ENCODE measurements around the gene SLC12A9. TPM values are rescaled to one million over a fixed set of nuclear protein-coding genes. Genes with fewer than 3 reads are reported as not detected.

SLC12A9 gene
- total RNA-seq, 4 donors from 2014 or later, result 21.0 to 46.2 (median 23.1) TPM

DNA sequence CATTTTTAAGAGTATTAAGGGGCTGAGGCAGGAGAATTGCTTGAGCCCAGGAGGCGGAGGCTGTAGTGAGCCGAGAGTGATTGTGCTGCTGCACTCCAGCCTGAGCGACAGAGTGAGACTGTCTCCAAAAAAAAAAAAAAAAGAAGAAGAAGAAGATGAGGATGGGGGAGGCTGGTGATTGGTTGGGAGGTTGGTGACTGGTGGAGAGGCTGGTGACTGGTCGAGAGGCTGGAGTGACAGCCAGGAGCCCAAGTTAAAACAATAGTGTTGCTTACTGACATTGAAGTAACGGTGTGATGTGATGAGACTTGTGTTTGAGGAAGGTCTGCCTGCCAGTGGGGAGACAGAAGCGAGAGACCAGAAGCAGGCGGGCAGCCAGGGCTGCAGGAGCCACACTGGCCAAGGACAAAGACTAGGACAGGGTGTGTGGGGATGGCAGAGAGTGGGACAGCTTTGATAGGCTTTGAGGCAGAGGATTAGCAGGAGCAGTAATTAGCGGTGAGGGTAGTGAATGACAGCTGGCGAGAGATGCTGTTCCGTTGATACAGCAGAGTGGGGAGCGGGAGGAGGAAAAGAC, 27.3 kb downstream of the SLC12A9 start:
- DNase-seq, result no peak
- WGBS, 2 donors (ENCODE audit: low coverage in 1 of 2), result 86 to 89% methylated on average over 9 to 11 of the region's 11 CpGs
- intact Hi-C loops (cut with DNase I; ENCODE audit: low total_unique reads), result no loop called here
- Histone ChIP-seq H3K4me3 (no peak overlapping the region), H3K27ac (no peak overlapping the region), H3K27me3 (no peaks in the 10 kb centered on the region), H3K4me1 (peaks cover 11 to 40% (median 16%) of the 10 kb centered on the region in 4 donors), H3K36me3 (peaks cover 0 to 41% (median 17%) of the 10 kb centered on the region in 4 donors), H3K9me3 (no peaks in the 10 kb centered on the region)
- in situ Hi-C loops (cut with MboI; ENCODE audit: low pct_ligation_motif_present in 1 of 4, low pct_unique_long_range_greater_than_20kb in 1 of 4, low sequenced_read_pairs in 3 of 4), result no loop called here
- TF ChIP-seq EP300 (IDR thresholded peaks at IDR 0.05; ENCODE audit: low read depth) (no peak), POLR2AphosphoS5 (IDR thresholded peaks at IDR 0.05) (no peak), POLR2A (IDR thresholded peaks at IDR 0.05) (no peak)
- TF ChIP-seq, protein P1, sequence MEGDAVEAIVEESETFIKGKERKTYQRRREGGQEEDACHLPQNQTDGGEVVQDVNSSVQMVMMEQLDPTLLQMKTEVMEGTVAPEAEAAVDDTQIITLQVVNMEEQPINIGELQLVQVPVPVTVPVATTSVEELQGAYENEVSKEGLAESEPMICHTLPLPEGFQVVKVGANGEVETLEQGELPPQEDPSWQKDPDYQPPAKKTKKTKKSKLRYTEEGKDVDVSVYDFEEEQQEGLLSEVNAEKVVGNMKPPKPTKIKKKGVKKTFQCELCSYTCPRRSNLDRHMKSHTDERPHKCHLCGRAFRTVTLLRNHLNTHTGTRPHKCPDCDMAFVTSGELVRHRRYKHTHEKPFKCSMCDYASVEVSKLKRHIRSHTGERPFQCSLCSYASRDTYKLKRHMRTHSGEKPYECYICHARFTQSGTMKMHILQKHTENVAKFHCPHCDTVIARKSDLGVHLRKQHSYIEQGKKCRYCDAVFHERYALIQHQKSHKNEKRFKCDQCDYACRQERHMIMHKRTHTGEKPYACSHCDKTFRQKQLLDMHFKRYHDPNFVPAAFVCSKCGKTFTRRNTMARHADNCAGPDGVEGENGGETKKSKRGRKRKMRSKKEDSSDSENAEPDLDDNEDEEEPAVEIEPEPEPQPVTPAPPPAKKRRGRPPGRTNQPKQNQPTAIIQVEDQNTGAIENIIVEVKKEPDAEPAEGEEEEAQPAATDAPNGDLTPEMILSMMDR (IDR thresholded peaks at IDR 0.05), result no peak

DNA sequence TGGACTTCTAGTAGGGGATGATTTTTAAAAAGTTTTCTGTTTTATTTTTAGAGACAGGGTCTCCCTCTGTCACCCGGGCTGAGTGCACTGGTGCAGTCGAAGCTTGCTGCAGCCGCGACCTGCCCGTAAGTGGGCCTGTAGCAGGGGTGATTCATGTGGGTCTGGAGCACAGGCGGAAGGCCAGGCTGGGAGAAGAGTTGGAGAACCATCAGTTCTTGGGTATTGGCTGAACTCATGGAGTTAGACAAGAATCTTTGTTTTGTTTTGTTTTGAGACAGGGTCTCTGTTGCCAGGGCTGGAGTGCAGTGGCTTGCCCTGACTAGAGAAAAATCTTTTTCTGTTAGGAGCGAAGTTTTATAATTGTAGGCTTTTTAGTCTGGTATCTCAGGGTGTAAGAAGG, 28.1 kb downstream of the SLC12A9 start:
- peaks cover 0 to 49% (median 21%) of the 10 kb centered on the region in 4 donors for H3K36me3 ChIP-seq
- H3K27me3 ChIP-seq, result no peaks in the 10 kb centered on the region
- TF ChIP-seq, protein P1 (IDR thresholded peaks at IDR 0.05), result no peak
- TF ChIP-seq EP300 (IDR thresholded peaks at IDR 0.05; ENCODE audit: low read depth) (no peak), POLR2A (IDR thresholded peaks at IDR 0.05) (no peak), POLR2AphosphoS5 (IDR thresholded peaks at IDR 0.05) (no peak)
- H3K9me3 ChIP-seq, result no peaks in the 10 kb centered on the region
- intact Hi-C loops (cut with DNase I; ENCODE audit: low total_unique reads), result no loop called here
- no peak overlapping the region for H3K4me3 ChIP-seq
- peaks cover 11 to 39% (median 14%) of the 10 kb centered on the region in 4 donors for H3K4me1 ChIP-seq
- WGBS, 2 donors (ENCODE audit: low coverage in 1 of 2), result 86 to 92% methylated on average over 1 to 7 of the region's 7 CpGs
- H3K27ac ChIP-seq, result no peak overlapping the region
- DNase-seq, result no peak
- in situ Hi-C loops (cut with MboI; ENCODE audit: low pct_ligation_motif_present in 1 of 4, low pct_unique_long_range_greater_than_20kb in 1 of 4, low sequenced_read_pairs in 3 of 4), result no loop called here

DNA sequence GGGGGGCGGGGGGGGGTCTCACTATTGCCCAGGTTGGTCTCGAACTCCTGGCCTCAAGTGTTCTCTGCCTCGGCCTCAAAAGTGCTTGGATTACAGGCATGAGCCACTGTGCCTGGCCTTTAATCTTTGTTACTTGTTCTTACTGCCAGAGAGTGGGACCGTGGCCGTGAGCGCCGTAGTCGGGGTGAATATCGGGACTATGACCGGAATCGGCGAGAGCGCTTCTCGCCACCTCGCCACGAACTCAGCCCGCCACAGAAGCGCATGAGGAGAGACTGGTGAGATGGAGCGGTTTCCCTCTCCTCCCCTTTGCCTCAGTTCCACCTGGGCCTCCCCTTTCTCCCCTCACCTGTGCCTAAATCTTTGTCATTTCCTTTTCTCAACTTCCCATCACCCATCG, 28.6 kb downstream of the SLC12A9 start:
- in situ Hi-C loops (cut with MboI; ENCODE audit: low pct_ligation_motif_present in 1 of 4, low pct_unique_long_range_greater_than_20kb in 1 of 4, low sequenced_read_pairs in 3 of 4), result no loop called here
- Histone ChIP-seq H3K4me1 (peaks cover 7 to 34% (median 9%) of the 10 kb centered on the region in 4 donors), H3K9me3 (no peaks in the 10 kb centered on the region), H3K27ac (no peak overlapping the region), H3K36me3 (peaks cover 0 to 54% (median 24%) of the 10 kb centered on the region in 4 donors), H3K27me3 (no peaks in the 10 kb centered on the region), H3K4me3 (no peak overlapping the region)
- DNase-seq, result no peak
- no peak for TF ChIP-seq POLR2A (IDR thresholded peaks at IDR 0.05)
- no peak for TF ChIP-seq POLR2AphosphoS5 (IDR thresholded peaks at IDR 0.05)
- TF ChIP-seq, protein P1 (IDR thresholded peaks at IDR 0.05), result no peak
- no peak for TF ChIP-seq EP300 (IDR thresholded peaks at IDR 0.05; ENCODE audit: low read depth)
- 93 to 100% methylated on average over 3 to 20 of the region's 20 CpGs for WGBS, 2 donors (ENCODE audit: low coverage in 1 of 2)
- intact Hi-C loops (cut with DNase I; ENCODE audit: low total_unique reads), result no loop called here

- Histone ChIP-seq H3K27ac (no peak overlapping the region), H3K27me3 (no peaks in the 10 kb centered on the region), H3K9me3 (no peaks in the 10 kb centered on the region), H3K4me3 (no peak overlapping the region), H3K36me3 (peaks cover 0 to 64% (median 29%) of the 10 kb centered on the region in 4 donors), H3K4me1 (peaks cover 0 to 29% (median 1%) of the 10 kb centered on the region in 4 donors)
- TF ChIP-seq POLR2A (IDR thresholded peaks at IDR 0.05) (no peak), EP300 (IDR thresholded peaks at IDR 0.05; ENCODE audit: low read depth) (no peak), POLR2AphosphoS5 (IDR thresholded peaks at IDR 0.05) (no peak)
- TF ChIP-seq, protein P1 (IDR thresholded peaks at IDR 0.05), result no peak
- no peak for DNase-seq
- in situ Hi-C loops (cut with MboI; ENCODE audit: low pct_ligation_motif_present in 1 of 4, low pct_unique_long_range_greater_than_20kb in 1 of 4, low sequenced_read_pairs in 3 of 4) (no loop called here), intact Hi-C loops (cut with DNase I; ENCODE audit: low total_unique reads) (no loop called here)
- 93% methylated on average over 9 of the region's 9 CpGs; no CpG with 5 or more reads in 1 of the 2 donors for WGBS, 2 donors (ENCODE audit: low coverage in 1 of 2)
Measured at GRCh38 chr7:100882201-100882600, 29.7 kb downstream of the SLC12A9 start.
